ENCODE results near the gene CTRB2. TPM values are rescaled to one million over a fixed set of nuclear protein-coding genes. Genes with fewer than 3 reads are reported as not detected.
"Not testable (repeated sequence)": the region's sequence is repeated elsewhere in the genome, so short reads cannot be mapped to it uniquely, and the experiment has no call there.

The CTRB2 gene
- total RNA-seq, 3 donors from 2014 or later: not detected

- H3K36me3 ChIP-seq (ENCODE audit: low read depth): no peaks in the 10 kb centered on the region
- H3K9me3 ChIP-seq: no peaks in the 10 kb centered on the region
- no peak overlapping the region for H3K4me3 ChIP-seq
- no peak for TF ChIP-seq CTCF (IDR thresholded peaks at IDR 0.05)
- no peak for DNase-seq
- intact Hi-C loops (cut with DNase I, micrococcal nuclease): no loop called here
- ATAC-seq: no peak
- no peaks in the 10 kb centered on the region for H3K4me1 ChIP-seq (ENCODE audit: low read depth)
These were observed 12.1 kb upstream of the CTRB2 start for GRCh38 chr16:75219088-75219487.

GRCh38 chr16:75218256-75219076 is 11.5 kb upstream of the CTRB2 start, which contains the start of gene CTRB1:
Gene CTRB1 (plus strand): TSS chr16:75218988. CDS start chr16:75219008, 20 bp downstream.
- intact Hi-C loops (cut with DNase I, micrococcal nuclease): no loop called here
- Histone ChIP-seq H3K4me3 (no peak within 1 kb of the TSS), H3K9me3 (no peaks in the 10 kb centered on the region), H3K4me1 (ENCODE audit: low read depth) (no peaks in the 10 kb centered on the region), H3K36me3 (ENCODE audit: low read depth) (no peaks in the 10 kb centered on the region)
- ATAC-seq (no peak), DNase-seq (no peak)
- TF ChIP-seq CTCF (IDR thresholded peaks at IDR 0.05): no peak

- intact Hi-C loops (cut with DNase I, micrococcal nuclease): no loop called here
- ATAC-seq (no peak), DNase-seq (no peak)
- Histone ChIP-seq H3K4me1 (ENCODE audit: low read depth) (no peaks in the 10 kb centered on the region), H3K36me3 (ENCODE audit: low read depth) (no peaks in the 10 kb centered on the region), H3K4me3 (no peak overlapping the region), H3K9me3 (no peaks in the 10 kb centered on the region)
- no peak for TF ChIP-seq CTCF (IDR thresholded peaks at IDR 0.05)
These were observed 10.5 kb upstream of the CTRB2 start for GRCh38 chr16:75217389-75217851.

GRCh38 chr16:75216576-75216975 is 9.6 kb upstream of the CTRB2 start:
- Histone ChIP-seq H3K4me1 (ENCODE audit: low read depth) (no peaks in the 10 kb centered on the region), H3K9me3 (no peaks in the 10 kb centered on the region), H3K36me3 (ENCODE audit: low read depth) (no peaks in the 10 kb centered on the region), H3K4me3 (no peak overlapping the region)
- ATAC-seq (no peak), DNase-seq (no peak)
- TF ChIP-seq CTCF (IDR thresholded peaks at IDR 0.05): no peak
- intact Hi-C loops (cut with DNase I, micrococcal nuclease): no loop called here

GRCh38 chr16:75216127-75216526 is 9.2 kb upstream of the CTRB2 start:
- intact Hi-C loops (cut with DNase I, micrococcal nuclease): no loop called here
- H3K4me3 ChIP-seq: no peak overlapping the region
- DNase-seq (no peak), ATAC-seq (no peak)
- H3K36me3 ChIP-seq (ENCODE audit: low read depth): no peaks in the 10 kb centered on the region
- no peak for TF ChIP-seq CTCF (IDR thresholded peaks at IDR 0.05)
- no peaks in the 10 kb centered on the region for H3K9me3 ChIP-seq
- H3K4me1 ChIP-seq (ENCODE audit: low read depth): no peaks in the 10 kb centered on the region

GRCh38 chr16:75211286-75211685 is 4.3 kb upstream of the CTRB2 start:
- ATAC-seq; H3K36me3 ChIP-seq (ENCODE audit: low read depth); H3K9me3 ChIP-seq; H3K4me1 ChIP-seq (ENCODE audit: low read depth); intact Hi-C loops (cut with DNase I, micrococcal nuclease); DNase-seq; H3K4me3 ChIP-seq: not testable (repeated sequence)

Measured in mucosa of descending colon (tissue), 3 donors.